Measurements from ENCODE around the gene MBL2.

- TF ChIP-seq EP300 (IDR thresholded peaks at IDR 0.05) = no peak
- TF ChIP-seq POLR2A (IDR thresholded peaks at IDR 0.05) = no peak
Measured at GRCh38 chr10:52756295-52756694, 16.3 kb downstream of the MBL2 start.
